HK-2 (cell line): ENCODE data around the gene FMNL3.

Experiments
- DNase-seq: peaks from one replicate; pipeline ENCODE4 v3.0.0-alpha.2; 2018; ENCODE audit not compliant: unreplicated experiment

FMNL3 gene

GRCh38 chr12:49678711-49679110 is 28.5 kb downstream of the FMNL3 start:
- DNase-seq, result no peak

- DNase-seq, result no peak
These were observed 32.1 kb downstream of the FMNL3 start for GRCh38 chr12:49675137-49675536.

GRCh38 chr12:49674318-49674981 is 32.8 kb downstream of the FMNL3 start:
- DNase-seq, result no peak

GRCh38 chr12:49673446-49674317 is 33.5 kb downstream of the FMNL3 start:
- no peak for DNase-seq

GRCh38 chr12:49672301-49673217 is 34.6 kb downstream of the FMNL3 start:
- DNase-seq, result no peak

- DNase-seq, result no peak
These were observed 36.0 kb downstream of the FMNL3 start for GRCh38 chr12:49671031-49671765.

GRCh38 chr12:49669796-49670195 is 37.4 kb downstream of the FMNL3 start:
- no peak for DNase-seq

GRCh38 chr12:49667325-49668090 is 39.7 kb downstream of the FMNL3 start:
- no peak for DNase-seq

GRCh38 chr12:49666176-49666575 is 41.0 kb downstream of the FMNL3 start:
- no peak for DNase-seq

- no peak for DNase-seq
These were observed 41.8 kb downstream of the FMNL3 start for GRCh38 chr12:49665384-49665783.

- DNase-seq, result no peak
These were observed 42.5 kb downstream of the FMNL3 start for GRCh38 chr12:49664591-49665239.

GRCh38 chr12:49664167-49664566 is 43.0 kb downstream of the FMNL3 start:
- DNase-seq, result no peak

- peak; percentile 67 for DNase-seq
These were observed 44.0 kb downstream of the FMNL3 start for GRCh38 chr12:49662998-49663843.

GRCh38 chr12:49661746-49662145 is 45.5 kb downstream of the FMNL3 start:
- DNase-seq, result no peak

- DNase-seq, result no peak
These were observed 46.0 kb downstream of the FMNL3 start for GRCh38 chr12:49661191-49661590.

GRCh38 chr12:49659753-49660152 is 47.5 kb downstream of the FMNL3 start:
- no peak for DNase-seq

GRCh38 chr12:49658276-49658675 is 48.9 kb downstream of the FMNL3 start:
- no peak for DNase-seq

- DNase-seq, result no peak
These were observed 51.5 kb downstream of the FMNL3 start for GRCh38 chr12:49655595-49656236.

GRCh38 chr12:49654715-49655114 is 52.5 kb downstream of the FMNL3 start:
- no peak for DNase-seq
